Peyer's patch (tissue), 4 donors: ENCODE results near the gene UST. TPM values are rescaled to one million over a fixed set of nuclear protein-coding genes. Genes with fewer than 3 reads are reported as not detected.

Experiments used
- DNase-seq, 3 donors: peaks; one replicate each; pipeline ENCODE4 v3.0.0-alpha.2; 2017 to 2019
- H3K27ac ChIP-seq, 4 donors: fragments of 200-600 bp; sonication (generic); one replicate each; pipeline ENCODE4 v1.5.1; 2016 to 2019
- H3K27me3 ChIP-seq, 2 donors: fragments of 200-600 bp; sonication (generic); one replicate each; pipeline ENCODE4 v1.5.1; 2019
- H3K36me3 ChIP-seq, 3 donors: fragments of 200-600 bp; sonication (generic); one replicate each; pipeline ENCODE4 v1.5.1; 2016 to 2019
- H3K4me1 ChIP-seq, 4 donors: fragments of 200-600 bp; sonication (generic); one replicate each; pipeline ENCODE4 v1.5.1; 2016 to 2019
- H3K4me3 ChIP-seq, 4 donors: fragments of 200-600 bp; sonication (generic); 1 replicate in 3 of 4; 2 replicates in 1 of 4; pipeline ENCODE4 v1.5.1; 2016 to 2019; ENCODE audit warnings: mild to moderate bottlenecking in 1 of 4
- H3K9me3 ChIP-seq, 4 donors: fragments of 200-600 bp; sonication (generic); one replicate each; pipeline ENCODE4 v1.5.1; 2016 to 2019; ENCODE audit warnings: mild to moderate bottlenecking in 1 of 4
- POLR2A ChIP-seq, 2 donors: fragments of 450-650 bp; IDR thresholded peaks; one replicate each; pipeline ENCODE4 v1.5.1; 2017; ENCODE audit warnings: antibody characterized with exemption in 2 of 2, mild to moderate bottlenecking in 2 of 2, moderate library complexity in 2 of 2
- total RNA-seq, 4 donors: library from RNA; depleted of rRNA; stranded (reverse); fragments of >200 nt; gene quantifications; one replicate each; pipeline ENCODE4 v1.1.0, GENCODE V29; 2016
- TF ChIP-seq, protein P1 (sequence below), 6 experiments: fragments of 450-650 bp in 4 of 6; fragments of 200-600 bp in 2 of 6; sonication (generic) in 1 of 6; IDR thresholded peaks; one replicate each; pipeline ENCODE4 v1.5.1; 2017 to 2019; ENCODE audit warnings: antibody characterized with exemption in 6 of 6, mild to moderate bottlenecking in 3 of 6, moderate library complexity in 1 of 6

The UST gene
- total RNA-seq, 4 donors from 2014 or later = 3.0 to 37.1 (median 4.6) TPM

DNA sequence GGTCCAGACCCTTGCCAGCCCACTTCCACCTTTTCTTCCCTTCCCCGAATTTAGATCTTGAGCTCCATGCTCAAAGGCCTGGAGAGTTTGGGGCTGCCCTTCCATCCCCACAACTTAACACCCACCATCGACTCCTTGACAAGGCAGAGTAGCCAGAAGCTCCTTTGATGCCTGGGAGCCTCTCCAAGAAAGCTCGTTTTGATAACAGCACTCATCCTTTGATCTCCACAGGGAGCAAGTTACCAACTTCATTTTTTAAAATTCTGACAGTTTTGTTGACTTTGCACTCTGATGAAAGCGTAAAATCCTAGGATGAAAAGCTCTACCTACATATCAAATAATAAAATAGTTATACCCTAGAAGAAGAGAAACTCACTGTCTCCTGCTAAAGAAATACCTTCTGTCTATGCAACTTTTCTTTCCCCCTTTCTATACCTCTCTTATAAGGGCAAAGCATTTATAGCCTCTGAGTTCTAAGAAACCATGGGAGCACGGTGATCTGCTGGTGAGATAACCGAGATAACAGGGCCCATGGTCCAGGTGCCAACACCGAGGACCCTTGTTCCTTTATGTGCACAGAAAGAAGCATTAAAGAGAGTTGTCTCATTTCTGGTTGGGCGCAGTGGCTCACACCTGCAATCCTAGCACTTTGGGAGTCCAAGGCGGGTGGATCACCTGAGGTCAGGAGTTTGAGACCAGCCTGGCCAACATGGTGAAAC lies 134.9 kb downstream of the UST start:
- H3K36me3 ChIP-seq = no peaks in the 10 kb centered on the region
- no peaks in the 10 kb centered on the region for H3K9me3 ChIP-seq
- no peak for DNase-seq
- H3K4me3 ChIP-seq = no peak overlapping the region
- TF ChIP-seq, protein P1, sequence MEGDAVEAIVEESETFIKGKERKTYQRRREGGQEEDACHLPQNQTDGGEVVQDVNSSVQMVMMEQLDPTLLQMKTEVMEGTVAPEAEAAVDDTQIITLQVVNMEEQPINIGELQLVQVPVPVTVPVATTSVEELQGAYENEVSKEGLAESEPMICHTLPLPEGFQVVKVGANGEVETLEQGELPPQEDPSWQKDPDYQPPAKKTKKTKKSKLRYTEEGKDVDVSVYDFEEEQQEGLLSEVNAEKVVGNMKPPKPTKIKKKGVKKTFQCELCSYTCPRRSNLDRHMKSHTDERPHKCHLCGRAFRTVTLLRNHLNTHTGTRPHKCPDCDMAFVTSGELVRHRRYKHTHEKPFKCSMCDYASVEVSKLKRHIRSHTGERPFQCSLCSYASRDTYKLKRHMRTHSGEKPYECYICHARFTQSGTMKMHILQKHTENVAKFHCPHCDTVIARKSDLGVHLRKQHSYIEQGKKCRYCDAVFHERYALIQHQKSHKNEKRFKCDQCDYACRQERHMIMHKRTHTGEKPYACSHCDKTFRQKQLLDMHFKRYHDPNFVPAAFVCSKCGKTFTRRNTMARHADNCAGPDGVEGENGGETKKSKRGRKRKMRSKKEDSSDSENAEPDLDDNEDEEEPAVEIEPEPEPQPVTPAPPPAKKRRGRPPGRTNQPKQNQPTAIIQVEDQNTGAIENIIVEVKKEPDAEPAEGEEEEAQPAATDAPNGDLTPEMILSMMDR (IDR thresholded peaks at IDR 0.05) = no peak
- no peak for TF ChIP-seq POLR2A (IDR thresholded peaks at IDR 0.05)
- no peak overlapping the region for H3K27ac ChIP-seq
- H3K4me1 ChIP-seq = peaks cover 0 to 4% (median 0%) of the 10 kb centered on the region in 4 donors
- no peaks in the 10 kb centered on the region for H3K27me3 ChIP-seq

- H3K4me3 ChIP-seq = no peak overlapping the region
- no peak overlapping the region for H3K27ac ChIP-seq
- H3K27me3 ChIP-seq = no peaks in the 10 kb centered on the region
- TF ChIP-seq POLR2A (IDR thresholded peaks at IDR 0.05) = no peak
- TF ChIP-seq, protein P1 (IDR thresholded peaks at IDR 0.05) = no peak
- DNase-seq = no peak
- H3K9me3 ChIP-seq = no peaks in the 10 kb centered on the region
- H3K4me1 ChIP-seq = peaks cover 0 to 4% (median 0%) of the 10 kb centered on the region in 4 donors
- H3K36me3 ChIP-seq = no peaks in the 10 kb centered on the region
These were observed 136.4 kb downstream of the UST start for GRCh38 chr6:148883270-148883669.

DNA sequence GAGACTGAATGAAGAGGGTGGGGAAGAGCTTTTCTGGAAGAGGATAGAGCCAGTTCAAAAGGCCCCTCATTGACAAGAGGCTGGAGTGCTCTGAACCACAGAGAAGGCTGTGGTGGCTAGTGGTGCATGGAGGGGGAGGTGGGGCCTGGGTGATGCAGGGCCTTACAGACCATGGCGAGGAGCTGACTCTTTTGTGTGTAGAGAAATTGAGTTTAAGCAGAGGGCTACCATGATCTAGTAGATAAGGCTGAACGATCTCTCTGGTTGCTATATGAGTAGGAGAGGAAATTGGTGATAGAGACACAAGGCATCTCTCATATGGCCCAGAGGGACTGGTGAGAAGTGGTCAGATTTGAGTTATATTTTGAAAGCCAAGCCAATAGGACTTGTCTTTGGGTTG lies 137.6 kb downstream of the UST start:
- peak in 1 of 3 donors; percentile 56 for DNase-seq
- H3K9me3 ChIP-seq = no peaks in the 10 kb centered on the region

GRCh38 chr6:148885136-148885865 lies 138.5 kb downstream of the UST start:
- Histone ChIP-seq H3K9me3 (no peaks in the 10 kb centered on the region), H3K27ac (peak overlapping the region in 1 of 4 donors; percentile 35), H3K27me3 (no peaks in the 10 kb centered on the region), H3K4me3 (no peak overlapping the region), H3K4me1 (peaks cover 0 to 4% (median 0%) of the 10 kb centered on the region in 4 donors), H3K36me3 (no peaks in the 10 kb centered on the region)
- DNase-seq = no peak
- TF ChIP-seq, protein P1 (IDR thresholded peaks at IDR 0.05) = no peak
- no peak for TF ChIP-seq POLR2A (IDR thresholded peaks at IDR 0.05)

More for the DNA sequence above, 137.6 kb downstream of the UST start:
- Histone ChIP-seq H3K27me3 (no peaks in the 10 kb centered on the region), H3K4me1 (peaks cover 0 to 4% (median 0%) of the 10 kb centered on the region in 4 donors), H3K27ac (no peak overlapping the region), H3K4me3 (no peak overlapping the region), H3K36me3 (no peaks in the 10 kb centered on the region)
- TF ChIP-seq POLR2A (IDR thresholded peaks at IDR 0.05) = no peak
- TF ChIP-seq, protein P1 (IDR thresholded peaks at IDR 0.05) = no peak

GRCh38 chr6:148885925-148886845 lies 139.4 kb downstream of the UST start:
- peak overlapping the region in 1 of 4 donors; percentile 35 for H3K27ac ChIP-seq
- TF ChIP-seq POLR2A (IDR thresholded peaks at IDR 0.05) = no peak
- TF ChIP-seq, protein P1 (IDR thresholded peaks at IDR 0.05) = no peak

More at GRCh38 chr6:148885925-148886845, 139.4 kb downstream of the UST start:
- no peak for DNase-seq
- Histone ChIP-seq H3K9me3 (no peaks in the 10 kb centered on the region), H3K27me3 (no peaks in the 10 kb centered on the region), H3K4me3 (no peak overlapping the region), H3K36me3 (no peaks in the 10 kb centered on the region), H3K4me1 (peaks cover 0 to 4% (median 0%) of the 10 kb centered on the region in 4 donors)
